ENCODE data around the gene ARSB.
A peak's percentile ranks its signal among the peaks of the same experiment; 100 is the strongest.

DNA sequence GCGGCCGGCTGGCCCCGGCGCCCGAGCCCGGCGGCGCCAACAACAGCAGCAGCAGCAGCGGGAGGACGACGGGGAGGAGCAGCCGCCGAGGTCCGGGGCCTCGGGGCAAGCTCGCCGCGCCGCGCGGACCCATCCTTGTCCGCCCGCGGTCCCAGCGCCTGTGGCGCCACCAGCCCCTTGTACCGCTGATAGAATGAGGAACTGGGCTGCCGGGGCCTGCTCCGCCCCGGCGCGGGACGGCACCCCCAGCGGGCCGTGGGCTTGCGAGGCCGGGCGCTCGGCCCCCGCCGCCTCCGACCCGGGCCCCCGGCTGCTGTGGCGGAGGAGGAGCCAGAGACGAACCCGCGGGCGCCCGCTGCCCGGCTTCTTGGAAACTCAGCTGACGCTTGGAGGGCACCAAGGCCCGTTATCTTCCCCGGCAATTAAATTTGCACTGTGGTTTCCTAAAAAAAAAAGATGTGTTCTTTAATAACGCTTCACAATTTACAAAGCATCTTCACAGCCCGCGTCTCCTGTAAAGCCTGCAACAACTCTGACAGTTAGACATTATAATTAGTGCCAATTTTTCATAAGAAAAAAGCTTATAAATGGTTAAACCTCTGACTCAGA is at the start of gene ARSB:
- TF ChIP-seq, protein P1, sequence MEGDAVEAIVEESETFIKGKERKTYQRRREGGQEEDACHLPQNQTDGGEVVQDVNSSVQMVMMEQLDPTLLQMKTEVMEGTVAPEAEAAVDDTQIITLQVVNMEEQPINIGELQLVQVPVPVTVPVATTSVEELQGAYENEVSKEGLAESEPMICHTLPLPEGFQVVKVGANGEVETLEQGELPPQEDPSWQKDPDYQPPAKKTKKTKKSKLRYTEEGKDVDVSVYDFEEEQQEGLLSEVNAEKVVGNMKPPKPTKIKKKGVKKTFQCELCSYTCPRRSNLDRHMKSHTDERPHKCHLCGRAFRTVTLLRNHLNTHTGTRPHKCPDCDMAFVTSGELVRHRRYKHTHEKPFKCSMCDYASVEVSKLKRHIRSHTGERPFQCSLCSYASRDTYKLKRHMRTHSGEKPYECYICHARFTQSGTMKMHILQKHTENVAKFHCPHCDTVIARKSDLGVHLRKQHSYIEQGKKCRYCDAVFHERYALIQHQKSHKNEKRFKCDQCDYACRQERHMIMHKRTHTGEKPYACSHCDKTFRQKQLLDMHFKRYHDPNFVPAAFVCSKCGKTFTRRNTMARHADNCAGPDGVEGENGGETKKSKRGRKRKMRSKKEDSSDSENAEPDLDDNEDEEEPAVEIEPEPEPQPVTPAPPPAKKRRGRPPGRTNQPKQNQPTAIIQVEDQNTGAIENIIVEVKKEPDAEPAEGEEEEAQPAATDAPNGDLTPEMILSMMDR (IDR thresholded peaks at IDR 0.05): 0 out of 2 replicates have a peak, but pooled peaks have one; percentile 0
- no peak for TF ChIP-seq ZFX (IDR thresholded peaks at IDR 0.05; ENCODE audit: borderline replicate concordance)

Measured in 22Rv1 (cell line).